HEK293 (cell line): Measurements from ENCODE around the gene STIM1.
A peak's percentile ranks its signal among the peaks of the same experiment; 100 is the strongest.

Experiments
- ATF2 ChIP-seq: fragments of 450-650 bp; formaldehyde crosslinking; IDR thresholded peaks from 2 replicates; pipeline ENCODE4 v1.5.1; 2016; ENCODE audit warnings: missing biosample characterization, missing genetic modification characterization, low read depth
- EGR2 ChIP-seq: fragments of 450-650 bp; formaldehyde crosslinking; IDR thresholded peaks from 2 replicates; pipeline ENCODE4 v1.5.1; 2016; ENCODE audit warnings: low read depth, missing biosample characterization, missing genetic modification characterization
- ELK4 ChIP-seq: IDR thresholded peaks from 2 replicates; pipeline ENCODE4 v1.6.1; 2011; ENCODE audit warnings: mild to moderate bottlenecking, low read depth, low read length, borderline replicate concordance
- GLI4 ChIP-seq: fragments of 450-650 bp; formaldehyde crosslinking; IDR thresholded peaks from 2 replicates; pipeline ENCODE4 v1.5.1; 2016; ENCODE audit warnings: missing biosample characterization, missing genetic modification characterization
- GLIS1 ChIP-seq: fragments of 450-650 bp; formaldehyde crosslinking; IDR thresholded peaks from 2 replicates; pipeline ENCODE4 v1.5.1; 2016; ENCODE audit warnings: missing biosample characterization, missing genetic modification characterization
- HOXC10 ChIP-seq: sonication (generic); formaldehyde crosslinking; IDR thresholded peaks from 2 replicates; pipeline ENCODE4 v1.8.1; 2023; ENCODE audit warnings: mild to moderate bottlenecking, missing genetic modification reagents
- OVOL3 ChIP-seq: fragments of 450-650 bp; formaldehyde crosslinking; IDR thresholded peaks from 2 replicates; pipeline ENCODE4 v1.5.1; 2016; ENCODE audit warnings: missing biosample characterization, missing genetic modification characterization
- SP2 ChIP-seq: fragments of 450-650 bp; formaldehyde crosslinking; IDR thresholded peaks from 2 replicates; pipeline ENCODE4 v1.5.1; 2016; ENCODE audit warnings: missing biosample characterization, missing genetic modification characterization
- SP7 ChIP-seq: fragments of 450-650 bp; formaldehyde crosslinking; IDR thresholded peaks from 2 replicates; pipeline ENCODE4 v1.5.1; 2016; ENCODE audit warnings: missing biosample characterization, missing genetic modification characterization
- TRIM28 ChIP-seq: IDR thresholded peaks from 2 replicates; pipeline ENCODE4 v1.6.1; 2011; ENCODE audit warnings: low read length, control low read depth, borderline replicate concordance
- YY2 ChIP-seq: fragments of 450-650 bp; formaldehyde crosslinking; IDR thresholded peaks from 2 replicates; pipeline ENCODE4 v1.5.1; 2016; ENCODE audit warnings: missing biosample characterization, missing genetic modification characterization
- ZBTB17 ChIP-seq: fragments of 450-650 bp; formaldehyde crosslinking; IDR thresholded peaks from 2 replicates; pipeline ENCODE4 v1.5.1; 2016; ENCODE audit warnings: missing biosample characterization, missing genetic modification characterization
- ZBTB6 ChIP-seq: fragments of 450-650 bp; formaldehyde crosslinking; IDR thresholded peaks from 2 replicates; pipeline ENCODE4 v1.5.1; 2017; ENCODE audit warnings: missing biosample characterization, missing genetic modification characterization
- ZBTB7A ChIP-seq: fragments of 450-650 bp; formaldehyde crosslinking; IDR thresholded peaks from 2 replicates; pipeline ENCODE4 v1.5.1; 2016; ENCODE audit warnings: low read depth, missing biosample characterization, missing genetic modification characterization
- ZIC2 ChIP-seq: fragments of 450-650 bp; formaldehyde crosslinking; IDR thresholded peaks from 2 replicates; pipeline ENCODE4 v1.5.1; 2016; ENCODE audit warnings: missing biosample characterization, missing genetic modification characterization
- ZNF10 ChIP-seq: fragments of 450-650 bp; formaldehyde crosslinking; IDR thresholded peaks from 2 replicates; pipeline ENCODE4 v1.5.1; 2017; ENCODE audit warnings: missing biosample characterization, missing genetic modification characterization
- ZNF335 ChIP-seq: fragments of 450-650 bp; formaldehyde crosslinking; conservative IDR thresholded peaks from 2 replicates; pipeline ENCODE4 v1.5.1; 2016; ENCODE audit warnings: missing biosample characterization, missing genetic modification characterization
- ZNF341 ChIP-seq: fragments of 450-650 bp; formaldehyde crosslinking; IDR thresholded peaks from 2 replicates; pipeline ENCODE4; 2016; ENCODE audit warnings: low read depth, missing biosample characterization, missing genetic modification characterization
- ZNF394 ChIP-seq: fragments of 450-650 bp; formaldehyde crosslinking; IDR thresholded peaks from 2 replicates; pipeline ENCODE4 v1.5.1; 2016; ENCODE audit warnings: missing biosample characterization, missing genetic modification characterization, mild to moderate bottlenecking, moderate library complexity, borderline replicate concordance
- ZNF404 ChIP-seq: fragments of 450-650 bp; formaldehyde crosslinking; IDR thresholded peaks from 2 replicates; pipeline ENCODE4 v1.5.1; 2017; ENCODE audit warnings: missing biosample characterization, missing genetic modification characterization
- ZNF585B ChIP-seq: fragments of 450-650 bp; formaldehyde crosslinking; IDR thresholded peaks from 2 replicates; pipeline ENCODE4 v1.5.1; 2016; ENCODE audit warnings: missing biosample characterization, missing genetic modification characterization
- ZNF600 ChIP-seq: fragments of 450-650 bp; formaldehyde crosslinking; IDR thresholded peaks from 2 replicates; pipeline ENCODE4 v1.5.1; 2016; ENCODE audit warnings: missing biosample characterization, missing genetic modification characterization
- ZNF624 ChIP-seq: fragments of 450-650 bp; formaldehyde crosslinking; IDR thresholded peaks from 2 replicates; pipeline ENCODE4 v1.5.1; 2017; ENCODE audit warnings: missing biosample characterization, missing genetic modification characterization
- ZNF645 ChIP-seq: fragments of 450-650 bp; formaldehyde crosslinking; IDR thresholded peaks from 2 replicates; pipeline ENCODE4; 2016; ENCODE audit warnings: missing biosample characterization, missing genetic modification characterization
- ZNF664 ChIP-seq: fragments of 450-650 bp; formaldehyde crosslinking; IDR thresholded peaks from 2 replicates; pipeline ENCODE4 v1.5.1; 2016; ENCODE audit warnings: missing biosample characterization, missing genetic modification characterization
- ZNF670 ChIP-seq: fragments of 450-650 bp; formaldehyde crosslinking; IDR thresholded peaks from 2 replicates; pipeline ENCODE4 v1.5.1; 2016; ENCODE audit warnings: missing biosample characterization, missing genetic modification characterization, low read depth
- ZNF704 ChIP-seq: fragments of 450-650 bp; formaldehyde crosslinking; IDR thresholded peaks from 2 replicates; pipeline ENCODE4 v1.5.1; 2016; ENCODE audit warnings: missing biosample characterization, missing genetic modification characterization
- ZNF785 ChIP-seq: fragments of 450-650 bp; formaldehyde crosslinking; IDR thresholded peaks from 2 replicates; pipeline ENCODE4 v1.5.1; 2016; ENCODE audit warnings: missing biosample characterization, missing genetic modification characterization
- ZSCAN18 ChIP-seq: fragments of 450-650 bp; formaldehyde crosslinking; IDR thresholded peaks from 2 replicates; pipeline ENCODE4 v1.5.1; 2016; ENCODE audit warnings: missing biosample characterization, missing genetic modification characterization
- ZSCAN23 ChIP-seq: fragments of 450-650 bp; formaldehyde crosslinking; IDR thresholded peaks from 2 replicates; pipeline ENCODE4 v1.5.1; 2016; ENCODE audit warnings: missing biosample characterization, missing genetic modification characterization
- ZSCAN30 ChIP-seq: fragments of 450-650 bp; IDR thresholded peaks from 2 replicates; pipeline ENCODE4 v1.5.1; 2018; ENCODE audit warnings: missing biosample characterization, mild to moderate bottlenecking, missing genetic modification characterization, moderate library complexity
- ZSCAN5A ChIP-seq: fragments of 450-650 bp; formaldehyde crosslinking; IDR thresholded peaks from 2 replicates; pipeline ENCODE4 v1.5.1; 2016; ENCODE audit warnings: missing biosample characterization, missing genetic modification characterization

Gene STIM1

GRCh38 chr11:4094348-4095291 is 239.2 kb downstream of the STIM1 start, which contains the start of gene RRM1 (continued):
- TF ChIP-seq ZSCAN5A (tag by site-specific recombination) (no peak), ZNF404 (tag by site-specific recombination) (no peak), TRIM28 (no peak), ZNF394 (tag by site-specific recombination) (0 out of 2 replicates have a peak, but pooled peaks have one; percentile 58), ZNF585B (no peak), ZNF335 (tag by site-specific recombination) (peak; percentile 93), YY2 (tag by site-specific recombination) (peak; percentile 88), ZBTB7A (tag by site-specific recombination) (no peak; the same call in 1 of the 2 replicates), ZNF341 (no peak), ZNF704 (tag by site-specific recombination) (no peak), GLIS1 (tag by site-specific recombination) (no peak; the same call in 1 of the 2 replicates), ZBTB6 (tag by site-specific recombination) (peak; percentile 75), ZIC2 (tag by site-specific recombination) (peak; percentile 30), HOXC10 (CRISPR knock-in tag) (no peak), ZNF670 (tag by site-specific recombination) (no peak), GLI4 (tag by site-specific recombination) (no peak), ZSCAN30 (tag by site-specific recombination) (peak; percentile 45; the same call in 1 of the 2 replicates), SP2 (tag by site-specific recombination) (peak; percentile 69), ELK4 (no peak; the same call in 1 of the 2 replicates), ZNF10 (no peak), ZSCAN18 (no peak), ZBTB17 (tag by site-specific recombination) (peak; percentile 96), EGR2 (tag by site-specific recombination) (peak; percentile 76), ZNF624 (tag by site-specific recombination) (no peak), OVOL3 (tag by site-specific recombination) (no peak), ZNF664 (no peak), ATF2 (tag by site-specific recombination) (peak; percentile 85), ZNF600 (peak; percentile 90), ZNF645 (no peak), ZNF785 (tag by site-specific recombination) (no peak), SP7 (tag by site-specific recombination) (peak; percentile 75; the same call in 1 of the 2 replicates), ZSCAN23 (tag by site-specific recombination) (peak; percentile 31; the same call in 1 of the 2 replicates)
